ENCODE results near the gene SFMBT2.

DNA sequence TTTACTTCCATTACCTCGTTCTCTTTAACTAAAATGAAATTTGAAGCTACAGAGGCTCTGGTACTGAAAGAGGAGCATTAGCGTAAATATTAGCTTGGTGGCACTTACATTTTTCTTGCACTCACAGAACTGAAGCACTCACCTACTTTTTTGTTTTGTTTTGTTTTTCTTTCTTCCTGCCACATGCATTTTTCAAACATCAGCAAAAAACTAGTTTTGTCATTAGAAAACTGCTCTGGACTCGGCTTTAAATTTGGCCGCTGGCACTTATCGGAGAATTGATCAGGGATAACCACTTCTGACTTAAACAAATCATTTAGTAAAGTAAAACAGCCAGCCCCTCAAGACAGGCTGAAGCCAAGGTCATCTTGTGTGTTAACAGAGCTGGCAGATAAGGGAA is 216.3 kb downstream of the SFMBT2 start:
- TF ChIP-seq, protein P1, sequence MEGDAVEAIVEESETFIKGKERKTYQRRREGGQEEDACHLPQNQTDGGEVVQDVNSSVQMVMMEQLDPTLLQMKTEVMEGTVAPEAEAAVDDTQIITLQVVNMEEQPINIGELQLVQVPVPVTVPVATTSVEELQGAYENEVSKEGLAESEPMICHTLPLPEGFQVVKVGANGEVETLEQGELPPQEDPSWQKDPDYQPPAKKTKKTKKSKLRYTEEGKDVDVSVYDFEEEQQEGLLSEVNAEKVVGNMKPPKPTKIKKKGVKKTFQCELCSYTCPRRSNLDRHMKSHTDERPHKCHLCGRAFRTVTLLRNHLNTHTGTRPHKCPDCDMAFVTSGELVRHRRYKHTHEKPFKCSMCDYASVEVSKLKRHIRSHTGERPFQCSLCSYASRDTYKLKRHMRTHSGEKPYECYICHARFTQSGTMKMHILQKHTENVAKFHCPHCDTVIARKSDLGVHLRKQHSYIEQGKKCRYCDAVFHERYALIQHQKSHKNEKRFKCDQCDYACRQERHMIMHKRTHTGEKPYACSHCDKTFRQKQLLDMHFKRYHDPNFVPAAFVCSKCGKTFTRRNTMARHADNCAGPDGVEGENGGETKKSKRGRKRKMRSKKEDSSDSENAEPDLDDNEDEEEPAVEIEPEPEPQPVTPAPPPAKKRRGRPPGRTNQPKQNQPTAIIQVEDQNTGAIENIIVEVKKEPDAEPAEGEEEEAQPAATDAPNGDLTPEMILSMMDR (IDR thresholded peaks at IDR 0.05), result no peak
- TF ChIP-seq POLR2A (IDR thresholded peaks at IDR 0.05), result no peak
